SU-DHL-6 (cell line): ENCODE data around the gene PLD1.

Source experiments
- H2AFZ ChIP-seq: fragments of 200-600 bp; sonication (generic); 2 replicates; pipeline ENCODE4 v1.6.1; 2014; ENCODE audit warnings: low read depth, mild to moderate bottlenecking, moderate library complexity, mixed read lengths, antibody characterized with exemption, low read length; ENCODE audit not compliant: severe bottlenecking
- H3F3A ChIP-seq: fragments of 200-600 bp; shearing (Covaris generic); 2 replicates; pipeline ENCODE4 v1.6.0; 2016; ENCODE audit warnings: antibody characterized with exemption, mild to moderate bottlenecking; ENCODE audit not compliant: insufficient read depth
- H3K27ac ChIP-seq: fragments of 200-600 bp; sonication (generic); 2 replicates; pipeline ENCODE4 v1.5.1; 2016; ENCODE audit warnings: low read depth, mild to moderate bottlenecking, low read length, moderate library complexity, mixed read lengths
- H3K27me3 ChIP-seq: fragments of 200-600 bp; sonication (generic), shearing (Covaris generic); 2 replicates; pipeline ENCODE4 v1.6.0; 2014; ENCODE audit warnings: mild to moderate bottlenecking, low read length
- H3K36me3 ChIP-seq: fragments of 200-600 bp; sonication (generic); 2 replicates; pipeline ENCODE4 v1.6.1; 2014; ENCODE audit warnings: mild to moderate bottlenecking, low read length, mixed read lengths
- H3K4me2 ChIP-seq: fragments of 300-600, 200-600 bp; shearing (Covaris generic), sonication (generic); 2 replicates; pipeline ENCODE4 v1.6.0; 2014; ENCODE audit warnings: low read length, low read depth, mild to moderate bottlenecking; ENCODE audit not compliant: poor library complexity, severe bottlenecking
- H3K4me3 ChIP-seq: fragments of 200-600 bp; sonication (generic); 2 replicates; pipeline ENCODE4 v1.5.1; 2014; ENCODE audit warnings: antibody characterized with exemption, low read length, mild to moderate bottlenecking, mixed read lengths; ENCODE audit not compliant: insufficient read depth, poor library complexity, severe bottlenecking
- H3K79me2 ChIP-seq: fragments of 200-600 bp; sonication (generic); 2 replicates; pipeline ENCODE4 v1.6.1; 2014; ENCODE audit warnings: mild to moderate bottlenecking, low read length, moderate library complexity; ENCODE audit not compliant: insufficient read depth
- H3K9ac ChIP-seq: fragments of 200-600 bp; sonication (generic); 2 replicates; pipeline ENCODE4 v1.7.0; 2014; ENCODE audit warnings: mild to moderate bottlenecking, low read length
- H3K9me2 ChIP-seq: fragments of 200-600 bp; sonication (generic); replicated peaks from 2 replicates; pipeline ENCODE4 v1.6.1; 2014; ENCODE audit warnings: low read length; ENCODE audit not compliant: insufficient read depth
- H3K9me3 ChIP-seq: fragments of 200-600 bp; sonication (generic); 2 replicates; pipeline ENCODE4 v1.6.1; 2014; ENCODE audit warnings: low read length, mixed read lengths; ENCODE audit not compliant: insufficient read depth
- H4K20me1 ChIP-seq: fragments of 200-600 bp; sonication (generic); 2 replicates; pipeline ENCODE4 v1.6.1; 2014; ENCODE audit warnings: low read depth, mild to moderate bottlenecking, antibody characterized with exemption, low read length, moderate library complexity, mixed read lengths
- CTCF ChIP-seq: fragments of 200-600 bp; sonication (generic); IDR thresholded peaks from one replicate; pipeline ENCODE4 v1.5.1; 2017; ENCODE audit warnings: antibody characterized with exemption, mild to moderate bottlenecking, low read length, moderate library complexity; ENCODE audit not compliant: insufficient read depth, poor library complexity, severe bottlenecking
- EZH2phosphoT487 ChIP-seq: fragments of 200-600 bp; sonication (generic), shearing (Covaris generic); conservative IDR thresholded peaks from 2 replicates; pipeline ENCODE4 v1.6.1; 2018; ENCODE audit warnings: mild to moderate bottlenecking, antibody characterized with exemption, low read length, moderate library complexity, mixed read lengths

The PLD1 gene

DNA sequence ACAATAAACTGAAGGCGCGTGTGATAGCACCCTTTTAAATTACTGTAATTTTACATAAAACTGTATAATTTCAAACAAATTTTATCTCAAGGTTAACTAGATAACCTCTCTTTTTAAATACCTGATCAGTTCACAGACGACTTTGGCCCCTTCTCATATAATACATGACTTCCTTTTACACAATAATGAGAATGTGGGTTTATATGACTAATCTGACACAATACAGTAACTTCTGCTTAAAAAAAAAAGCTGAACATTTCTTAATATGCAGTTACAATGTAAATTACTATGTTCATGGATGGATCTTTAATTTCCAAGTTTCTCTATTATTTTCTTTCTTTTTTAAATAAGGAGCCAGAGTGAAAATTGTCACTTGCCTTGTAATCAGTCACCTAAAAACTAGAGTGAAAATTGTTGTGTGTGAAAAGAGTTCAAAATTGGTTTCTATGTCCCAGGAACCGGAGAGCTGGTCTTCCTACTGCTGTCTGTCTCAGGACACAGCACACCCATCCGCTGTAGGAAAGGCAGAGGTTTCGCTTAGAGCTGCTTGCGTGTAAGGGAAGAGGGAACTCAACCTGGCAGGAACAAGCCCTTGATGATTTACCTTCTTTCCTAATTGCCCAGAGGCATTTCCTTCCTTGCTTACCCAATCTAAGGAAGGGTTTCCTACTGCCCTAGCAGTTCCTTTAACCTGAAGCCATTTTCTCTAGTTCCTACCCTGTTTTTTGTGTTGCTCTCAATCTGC lies 33.3 kb downstream of the PLD1 start:
- Histone ChIP-seq H3K9ac (no peak overlapping the region), H3F3A (no peaks in the 10 kb centered on the region), H3K4me3 (no peak overlapping the region), H3K9me3 (no peaks in the 10 kb centered on the region), H3K9me2 (no peaks in the 10 kb centered on the region), H3K79me2 (no peaks in the 10 kb centered on the region), H2AFZ (no peak overlapping the region), H3K4me2 (no peak overlapping the region), H3K27me3 (no peaks in the 10 kb centered on the region), H3K36me3 (no peaks in the 10 kb centered on the region), H3K27ac (no peak overlapping the region), H4K20me1 (no peaks in the 10 kb centered on the region)
- TF ChIP-seq CTCF (no peak), EZH2phosphoT487 (no peak)

- TF ChIP-seq EZH2phosphoT487 = no peak
- no peak for TF ChIP-seq CTCF
- Histone ChIP-seq H3K9me3 (no peaks in the 10 kb centered on the region), H3K27ac (no peak overlapping the region), H3K27me3 (no peaks in the 10 kb centered on the region), H3K4me2 (no peak overlapping the region), H3K4me3 (no peak overlapping the region), H3K79me2 (no peaks in the 10 kb centered on the region), H3F3A (no peaks in the 10 kb centered on the region), H2AFZ (no peak overlapping the region), H3K9me2 (no peaks in the 10 kb centered on the region), H3K36me3 (no peaks in the 10 kb centered on the region), H3K9ac (no peak overlapping the region), H4K20me1 (no peaks in the 10 kb centered on the region)
Measured at GRCh38 chr3:171776411-171776810, 33.9 kb downstream of the PLD1 start.

GRCh38 chr3:171775943-171776342 lies 34.3 kb downstream of the PLD1 start:
- no peak overlapping the region for H3K27ac ChIP-seq
- no peak overlapping the region for H3K4me3 ChIP-seq
- no peaks in the 10 kb centered on the region for H3K9me2 ChIP-seq
- no peaks in the 10 kb centered on the region for H3F3A ChIP-seq
- H3K9me3 ChIP-seq = no peaks in the 10 kb centered on the region
- no peak for TF ChIP-seq EZH2phosphoT487
- TF ChIP-seq CTCF = no peak
- no peaks in the 10 kb centered on the region for H3K27me3 ChIP-seq
- no peaks in the 10 kb centered on the region for H3K79me2 ChIP-seq
- no peak overlapping the region for H3K4me2 ChIP-seq
- H3K9ac ChIP-seq = no peak overlapping the region
- no peaks in the 10 kb centered on the region for H4K20me1 ChIP-seq
- H2AFZ ChIP-seq = no peak overlapping the region
- no peaks in the 10 kb centered on the region for H3K36me3 ChIP-seq
